Pancreas (tissue), 10 donors: ENCODE measurements around the gene HOXA1. TPM values are rescaled to one million over a fixed set of nuclear protein-coding genes. Genes with fewer than 3 reads are reported as not detected.

Experiments used
- ATAC-seq, 4 donors: fragments of 200-7000 bp; cut with Tn5 transposase; one replicate each; pipeline versions ENCODE4 v1.8.0 to v1.9.1; 2020; ENCODE audit warnings: mild to moderate bottlenecking in 4 of 4, moderate library complexity in 4 of 4
- DNase-seq, 6 donors: peaks; one replicate each; pipeline ENCODE4 v3.0.0-alpha.2; 2020
- FAIRE-seq: peaks from 2 replicates; lab custom pipeline; 2012; peaks lifted over from hg19 to GRCh38; lab: Jason Lieb, UNC
- H3K27ac ChIP-seq, 4 donors: fragments of 200-600 bp; sonication (generic); 1 replicate in 3 of 4; 2 replicates in 1 of 4; pipeline versions ENCODE4 v1.5.0 to v1.8.0; 2020
- H3K27me3 ChIP-seq, 4 donors: fragments of 200-600 bp; one replicate each; pipeline ENCODE4 v1.8.0; 2021
- H3K36me3 ChIP-seq, 3 donors: fragments of 200-600 bp; sonication (generic) in 1 of 3; one replicate each; pipeline versions ENCODE4 v1.5.0 to v1.8.0; 2020 to 2021
- H3K4me1 ChIP-seq, 3 donors: fragments of 200-600 bp; one replicate each; pipeline ENCODE4 v1.8.0; 2021
- H3K4me3 ChIP-seq, 4 donors: fragments of 200-600 bp; sonication (generic) in 2 of 4; one replicate each; pipeline versions ENCODE4 v1.5.0 to v1.8.0; 2020 to 2021
- H3K9me3 ChIP-seq, 4 donors: fragments of 200-600 bp; one replicate each; pipeline ENCODE4 v1.8.0; 2021
- CTCF ChIP-seq, 4 donors: fragments of 200-600 bp; sonication (generic) in 3 of 4; IDR thresholded peaks; one replicate each; pipeline versions ENCODE4 v1.5.0 to v1.8.0; 2021; ENCODE audit warnings: antibody characterized with exemption in 4 of 4
- WGBS, 2 donors: extraction: QIAGEN DNeasy Blood & Tissue Kit; methylation state at CpG; one replicate each; pipeline ENCODE4 v1.1.7; 2013; 5-methylcytosine and 5-hydroxymethylcytosine counted together
- intact Hi-C, 3 donors: fragments of 100-400 bp; cut with DNase I; formaldehyde crosslinking; loops; one replicate each; pipeline versions ENCODE4 v1.11.1 to v1.14.2; 2022
- polyA plus RNA-seq, 2 donors: library from polyadenylated mRNA; stranded (reverse); fragments of 200-250 nt; gene quantifications; one replicate each; pipeline ENCODE4 v1.2.3, GENCODE V29; 2013
- total RNA-seq, 6 donors: library from RNA; stranded (reverse); fragmentation: NEBNext Ultra II Directional in 4 of 6; extraction: Animal tissue kit (Norgen Biotek cat#: 25700) in 4 of 6; gene quantifications; one replicate each; pipeline versions ENCODE4 v1.2.1 to v1.2.4, GENCODE V29; 2021 to 2023
- donor health status: healthy with polysubstance abuse.
- donor health status: DM: no; HTN: no; CAD: no; lungs with moderate emphysema.
- donor health status: DM: no; HTN: no; CAD: no.
- donor health status: control.
- donor health status: control.
- donor health status: Bipolar disorder and iron deficiency.
- donor health status: DM: yes; HTN: yes; CAD: no.
- donor health status: DM: no; HTN: no; CAD: no.
- donor health status: DM: no; HTN: no; CAD: no.
- donor health status: DM: yes; HTN: yes; CAD: no.

Gene HOXA1
- total and polyA plus RNA-seq, 8 donors, result 0.05 to 0.16 (median 0.12) TPM; not detected in 5

GRCh38 chr7:27124902-27125689, 29.3 kb upstream of the HOXA1 start:
- ATAC-seq (no peak), FAIRE-seq (no peak), DNase-seq (no peak)
- Histone ChIP-seq H3K36me3 (no peaks in the 10 kb centered on the region), H3K27ac (no peak overlapping the region), H3K27me3 (peaks cover 0 to 62% (median 4%) of the 10 kb centered on the region in 4 donors), H3K4me1 (peaks cover 0 to 3% (median 0%) of the 10 kb centered on the region in 3 donors), H3K9me3 (no peaks in the 10 kb centered on the region), H3K4me3 (no peak overlapping the region)
- no peak for TF ChIP-seq CTCF (IDR thresholded peaks at IDR 0.05)
- intact Hi-C loops, result no loop called here
- WGBS, 2 donors, result 31 to 37% methylated on average over 8 of the region's 8 CpGs

GRCh38 chr7:27124096-27124901, 28.5 kb upstream of the HOXA1 start:
- H3K9me3 ChIP-seq, result no peaks in the 10 kb centered on the region
- intact Hi-C loops, result no loop called here
- H3K27ac ChIP-seq, result no peak overlapping the region
- H3K27me3 ChIP-seq, result peaks cover 0 to 56% (median 2%) of the 10 kb centered on the region in 4 donors
- H3K4me1 ChIP-seq, result peaks cover 0 to 3% (median 0%) of the 10 kb centered on the region in 3 donors
- 16 to 34% methylated on average over 43 of the region's 43 CpGs for WGBS, 2 donors
- H3K36me3 ChIP-seq, result no peaks in the 10 kb centered on the region
- ATAC-seq (peak in 1 of 4 donors; percentile 57), DNase-seq (no peak), FAIRE-seq (no peak)
- no peak for TF ChIP-seq CTCF (IDR thresholded peaks at IDR 0.05)
- H3K4me3 ChIP-seq, result no peak overlapping the region

- TF ChIP-seq CTCF (IDR thresholded peaks at IDR 0.05), result no peak
- H3K27ac ChIP-seq, result no peak overlapping the region
- no peak for ATAC-seq
- intact Hi-C loops, result no loop called here
- peaks cover 0 to 51% (median 2%) of the 10 kb centered on the region in 4 donors for H3K27me3 ChIP-seq
- H3K9me3 ChIP-seq, result no peaks in the 10 kb centered on the region
- no peak for DNase-seq
- 18 to 37% methylated on average over 26 of the region's 26 CpGs for WGBS, 2 donors
- no peak for FAIRE-seq
- peaks cover 0 to 3% (median 0%) of the 10 kb centered on the region in 3 donors for H3K4me1 ChIP-seq
- H3K4me3 ChIP-seq, result no peak overlapping the region
- no peaks in the 10 kb centered on the region for H3K36me3 ChIP-seq
Measured at GRCh38 chr7:27123477-27124053, 27.8 kb upstream of the HOXA1 start.

- Histone ChIP-seq H3K9me3 (no peaks in the 10 kb centered on the region), H3K4me3 (no peak overlapping the region), H3K27ac (no peak overlapping the region), H3K27me3 (peaks cover 0 to 51% (median 2%) of the 10 kb centered on the region in 4 donors), H3K36me3 (no peaks in the 10 kb centered on the region), H3K4me1 (peaks cover 0 to 3% (median 0%) of the 10 kb centered on the region in 3 donors)
- ATAC-seq, result peak in 1 of 4 donors; percentile 15
- FAIRE-seq, result no peak
- intact Hi-C loops, result no loop called here
- TF ChIP-seq CTCF (IDR thresholded peaks at IDR 0.05), result no peak
- no peak for DNase-seq
- 12 to 13% methylated on average over 14 of the region's 14 CpGs for WGBS, 2 donors
Measured at GRCh38 chr7:27123007-27123476, 27.2 kb upstream of the HOXA1 start.
